ENCODE measurements around the gene CSHL1.

DNA sequence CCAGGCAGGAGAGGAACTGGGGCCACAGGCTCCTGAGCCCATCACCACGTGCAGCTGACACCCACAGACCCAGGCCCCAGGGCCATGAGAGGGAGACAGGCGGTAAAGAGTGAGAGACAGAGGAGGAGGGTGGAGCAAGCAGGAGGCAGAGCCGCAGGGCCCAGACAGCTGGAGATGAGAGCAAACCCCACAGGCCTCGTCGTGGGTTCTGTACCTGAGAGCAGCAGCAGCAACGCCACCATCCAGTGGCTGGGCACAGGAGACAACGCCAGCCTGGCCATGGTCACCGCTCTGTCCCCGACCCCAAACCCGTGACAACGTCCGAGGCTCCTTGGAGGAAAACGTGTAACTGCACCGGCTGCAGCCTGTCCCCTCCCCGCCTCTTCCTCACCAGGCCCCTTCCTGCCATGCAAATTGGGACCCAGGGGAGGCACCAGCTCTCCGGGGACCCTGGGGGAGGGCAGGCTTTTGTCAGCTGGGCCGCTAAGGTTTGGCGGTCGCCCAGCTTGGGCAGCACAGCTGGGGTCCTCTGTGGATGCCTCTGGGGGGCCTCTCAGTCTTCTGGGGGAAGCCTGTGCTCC, 21.0 kb upstream of the CSHL1 start, which contains the start of gene CD79B:
- TF ChIP-seq POLR2A (IDR thresholded peaks at IDR 0.05) (peak in 1 of 4 donors; percentile 6), EP300 (IDR thresholded peaks at IDR 0.05) (no peak), POLR2AphosphoS5 (IDR thresholded peaks at IDR 0.05) (no peak)
- TF ChIP-seq, protein P1, sequence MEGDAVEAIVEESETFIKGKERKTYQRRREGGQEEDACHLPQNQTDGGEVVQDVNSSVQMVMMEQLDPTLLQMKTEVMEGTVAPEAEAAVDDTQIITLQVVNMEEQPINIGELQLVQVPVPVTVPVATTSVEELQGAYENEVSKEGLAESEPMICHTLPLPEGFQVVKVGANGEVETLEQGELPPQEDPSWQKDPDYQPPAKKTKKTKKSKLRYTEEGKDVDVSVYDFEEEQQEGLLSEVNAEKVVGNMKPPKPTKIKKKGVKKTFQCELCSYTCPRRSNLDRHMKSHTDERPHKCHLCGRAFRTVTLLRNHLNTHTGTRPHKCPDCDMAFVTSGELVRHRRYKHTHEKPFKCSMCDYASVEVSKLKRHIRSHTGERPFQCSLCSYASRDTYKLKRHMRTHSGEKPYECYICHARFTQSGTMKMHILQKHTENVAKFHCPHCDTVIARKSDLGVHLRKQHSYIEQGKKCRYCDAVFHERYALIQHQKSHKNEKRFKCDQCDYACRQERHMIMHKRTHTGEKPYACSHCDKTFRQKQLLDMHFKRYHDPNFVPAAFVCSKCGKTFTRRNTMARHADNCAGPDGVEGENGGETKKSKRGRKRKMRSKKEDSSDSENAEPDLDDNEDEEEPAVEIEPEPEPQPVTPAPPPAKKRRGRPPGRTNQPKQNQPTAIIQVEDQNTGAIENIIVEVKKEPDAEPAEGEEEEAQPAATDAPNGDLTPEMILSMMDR (IDR thresholded peaks at IDR 0.05), result no peak

Data from upper lobe of left lung (tissue), 4 donors.